Activated CD4-positive, alpha-beta T cell treated with anti-CD3 and anti-CD28 coated beads, Interleukin-2, amount 10 ng/mL, durations not matched to agents 7 days and 5 days (primary cell): ENCODE measurements around the gene AGPS. TPM values are rescaled to one million over a fixed set of nuclear protein-coding genes. Genes with fewer than 3 reads are reported as not detected.

Experiments used
- CTCF ChIA-PET: fragments of 350-600 bp; sonication (Branson Sonifier 250); formaldehyde crosslinking; loops from one replicate; lab custom pipeline; 2021; ENCODE audit warnings: antibody characterized with exemption; lab: Charles Lee
- POLR2A ChIA-PET: fragments of 350-600 bp; sonication (Branson Sonifier 250); formaldehyde crosslinking; loops from one replicate; lab custom pipeline; 2021; ENCODE audit warnings: antibody characterized with exemption; lab: Charles Lee
- DNase-seq: peaks from one replicate; pipeline ENCODE4 v3.0.0-alpha.2; 2020
- H3K27ac Mint-ChIP-seq: one replicate; pipeline ENCODE4 v1.8.0; 2021; ENCODE audit warnings: mild to moderate bottlenecking, moderate library complexity, mixed read lengths
- H3K27me3 Mint-ChIP-seq: one replicate; pipeline ENCODE4 v1.8.0; 2021; ENCODE audit warnings: mixed read lengths
- H3K36me3 Mint-ChIP-seq: one replicate; pipeline ENCODE4 v1.8.0; 2021; ENCODE audit warnings: low read depth, mixed read lengths
- H3K4me1 Mint-ChIP-seq: one replicate; pipeline ENCODE4 v1.8.0; 2021; ENCODE audit warnings: mixed read lengths
- H3K4me3 Mint-ChIP-seq: one replicate; pipeline ENCODE4 v1.8.0; 2021; ENCODE audit warnings: mild to moderate bottlenecking, moderate library complexity, mixed read lengths
- H3K9me3 Mint-ChIP-seq: one replicate; pipeline ENCODE4 v1.8.0; 2021; ENCODE audit warnings: mixed read lengths
- total RNA-seq, 2 experiments: library from RNA; stranded (reverse); gene quantifications; one replicate each; pipeline ENCODE4 v1.2.3, GENCODE V29; 2021

AGPS gene
- total RNA-seq, 2 experiments from 2014 or later = 61.2 to 61.3 TPM

- H3K4me1 Mint-ChIP-seq = peaks cover 73% of the 10 kb centered on the region
- CTCF ChIA-PET = interaction anchor here (0.8 to 2.1 kb wide), 7 partner anchors 10 to 238 kb away, joined by 3 to 7 read pairs (median 5); no protein-coding TSS in a partner anchor
- peak overlapping the region; percentile 97 for H3K4me3 Mint-ChIP-seq
- H3K9me3 Mint-ChIP-seq = no peaks in the 10 kb centered on the region
- peak overlapping the region; percentile 93 for H3K27ac Mint-ChIP-seq
- peaks cover 35% of the 10 kb centered on the region for H3K36me3 Mint-ChIP-seq
- no peak for DNase-seq
- POLR2A ChIA-PET = interaction anchor here (0.7 to 1.6 kb wide), 2 partner anchors 7 to 11 kb away, joined by 3 to 4 read pairs; no protein-coding TSS in a partner anchor
- no peaks in the 10 kb centered on the region for H3K27me3 Mint-ChIP-seq
Measured at GRCh38 chr2:177393824-177394593, 1.4 kb downstream of the AGPS start.

GRCh38 chr2:177394594-177394973, 2.0 kb downstream of the AGPS start:
- ChIA-PET POLR2A (interaction anchor here (1.6 kb wide), 1 partner anchor 10 kb away, joined by 3 read pairs; no protein-coding TSS in a partner anchor), CTCF (interaction anchor here (1.3 to 2.1 kb wide), 3 partner anchors 21 to 231 kb away, joined by 3 to 7 read pairs (median 4); no protein-coding TSS in a partner anchor)
- Mint-ChIP-seq H3K27ac (no peak overlapping the region), H3K4me3 (peak overlapping the region; percentile 97), H3K9me3 (no peaks in the 10 kb centered on the region), H3K27me3 (no peaks in the 10 kb centered on the region), H3K36me3 (peaks cover 34% of the 10 kb centered on the region), H3K4me1 (peaks cover 78% of the 10 kb centered on the region)
- DNase-seq = no peak

- ChIA-PET POLR2A (no interaction called here), CTCF (interaction anchor here (0.9 to 2.1 kb wide), 5 partner anchors 16 to 232 kb away, joined by 3 to 7 read pairs (median 4); no protein-coding TSS in a partner anchor)
- Mint-ChIP-seq H3K36me3 (peaks cover 31% of the 10 kb centered on the region), H3K4me1 (peaks cover 74% of the 10 kb centered on the region), H3K27ac (no peak overlapping the region), H3K4me3 (no peak overlapping the region), H3K9me3 (no peaks in the 10 kb centered on the region), H3K27me3 (no peaks in the 10 kb centered on the region)
- DNase-seq = no peak
Measured at GRCh38 chr2:177395351-177396065, 2.9 kb downstream of the AGPS start.

- H3K27me3 Mint-ChIP-seq = no peaks in the 10 kb centered on the region
- no peak for DNase-seq
- H3K9me3 Mint-ChIP-seq = no peaks in the 10 kb centered on the region
- H3K4me3 Mint-ChIP-seq = no peak overlapping the region
- ChIA-PET POLR2A (no interaction called here), CTCF (interaction anchor here (0.9 to 1.7 kb wide), 2 partner anchors 17 to 37 kb away, joined by 3 to 5 read pairs; no protein-coding TSS in a partner anchor)
- peaks cover 31% of the 10 kb centered on the region for H3K36me3 Mint-ChIP-seq
- no peak overlapping the region for H3K27ac Mint-ChIP-seq
- H3K4me1 Mint-ChIP-seq = peaks cover 68% of the 10 kb centered on the region
Measured at GRCh38 chr2:177396703-177397460, 4.3 kb downstream of the AGPS start.

- Mint-ChIP-seq H3K27ac (no peak overlapping the region), H3K36me3 (peaks cover 29% of the 10 kb centered on the region), H3K27me3 (no peaks in the 10 kb centered on the region), H3K4me1 (peaks cover 65% of the 10 kb centered on the region), H3K4me3 (no peak overlapping the region), H3K9me3 (no peaks in the 10 kb centered on the region)
- ChIA-PET CTCF (no interaction called here), POLR2A (no interaction called here)
- DNase-seq = no peak
Measured at GRCh38 chr2:177397481-177398289, 5.1 kb downstream of the AGPS start.

GRCh38 chr2:177398290-177398683, 5.7 kb downstream of the AGPS start:
- Mint-ChIP-seq H3K4me1 (peaks cover 65% of the 10 kb centered on the region), H3K27ac (no peak overlapping the region), H3K9me3 (no peaks in the 10 kb centered on the region), H3K27me3 (no peaks in the 10 kb centered on the region), H3K4me3 (no peak overlapping the region), H3K36me3 (peaks cover 24% of the 10 kb centered on the region)
- POLR2A ChIA-PET = no interaction called here
- CTCF ChIA-PET = no interaction called here
- no peak for DNase-seq

- Mint-ChIP-seq H3K4me1 (peaks cover 60% of the 10 kb centered on the region), H3K9me3 (no peaks in the 10 kb centered on the region), H3K4me3 (no peak overlapping the region), H3K27ac (no peak overlapping the region), H3K27me3 (no peaks in the 10 kb centered on the region), H3K36me3 (peaks cover 19% of the 10 kb centered on the region)
- DNase-seq = no peak
- CTCF ChIA-PET = no interaction called here
- POLR2A ChIA-PET = no interaction called here
Measured at GRCh38 chr2:177398791-177399190, 6.2 kb downstream of the AGPS start.

GRCh38 chr2:177399376-177399775, 6.8 kb downstream of the AGPS start:
- Mint-ChIP-seq H3K4me1 (peaks cover 60% of the 10 kb centered on the region), H3K9me3 (no peaks in the 10 kb centered on the region), H3K27me3 (no peaks in the 10 kb centered on the region), H3K4me3 (no peak overlapping the region), H3K27ac (no peak overlapping the region), H3K36me3 (peaks cover 16% of the 10 kb centered on the region)
- ChIA-PET CTCF (no interaction called here), POLR2A (interaction anchor here (0.7 kb wide), 1 partner anchor 480 kb away, joined by 3 read pairs; no protein-coding TSS in a partner anchor)
- DNase-seq = no peak

- Mint-ChIP-seq H3K4me3 (no peak overlapping the region), H3K9me3 (no peaks in the 10 kb centered on the region), H3K4me1 (peaks cover 54% of the 10 kb centered on the region), H3K27ac (no peak overlapping the region), H3K27me3 (no peaks in the 10 kb centered on the region), H3K36me3 (peaks cover 14% of the 10 kb centered on the region)
- CTCF ChIA-PET = no interaction called here
- no peak for DNase-seq
- POLR2A ChIA-PET = no interaction called here
Measured at GRCh38 chr2:177400337-177400923, 7.9 kb downstream of the AGPS start.

- ChIA-PET POLR2A (no interaction called here), CTCF (no interaction called here)
- H3K27ac Mint-ChIP-seq = no peak overlapping the region
- peaks cover 2% of the 10 kb centered on the region for H3K9me3 Mint-ChIP-seq
- no peaks in the 10 kb centered on the region for H3K27me3 Mint-ChIP-seq
- H3K36me3 Mint-ChIP-seq = peaks cover 17% of the 10 kb centered on the region
- no peak for DNase-seq
- peaks cover 43% of the 10 kb centered on the region for H3K4me1 Mint-ChIP-seq
- H3K4me3 Mint-ChIP-seq = no peak overlapping the region
Measured at GRCh38 chr2:177402096-177402495, 9.5 kb downstream of the AGPS start.

- H3K27me3 Mint-ChIP-seq = no peaks in the 10 kb centered on the region
- H3K27ac Mint-ChIP-seq = no peak overlapping the region
- H3K9me3 Mint-ChIP-seq = peaks cover 5% of the 10 kb centered on the region
- H3K4me3 Mint-ChIP-seq = no peak overlapping the region
- H3K36me3 Mint-ChIP-seq = peaks cover 16% of the 10 kb centered on the region
- ChIA-PET POLR2A (no interaction called here), CTCF (no interaction called here)
- peaks cover 29% of the 10 kb centered on the region for H3K4me1 Mint-ChIP-seq
- no peak for DNase-seq
Measured at GRCh38 chr2:177403838-177404237, 11.3 kb downstream of the AGPS start.
